HG02943 (cell line): Measurements from ENCODE around the gene MXRA5.
"Not testable (repeated sequence)": the region's sequence is repeated elsewhere in the genome, so short reads cannot be mapped to it uniquely, and the experiment has no call there.

Experiments
- ATAC-seq: cut with Tn5 transposase; IDR thresholded peaks from one replicate; pipeline ENCODE4 v1.9.1; 2021; ENCODE audit warnings: mild to moderate bottlenecking, low read depth, moderate library complexity; ENCODE audit not compliant: unreplicated experiment

The MXRA5 gene

DNA sequence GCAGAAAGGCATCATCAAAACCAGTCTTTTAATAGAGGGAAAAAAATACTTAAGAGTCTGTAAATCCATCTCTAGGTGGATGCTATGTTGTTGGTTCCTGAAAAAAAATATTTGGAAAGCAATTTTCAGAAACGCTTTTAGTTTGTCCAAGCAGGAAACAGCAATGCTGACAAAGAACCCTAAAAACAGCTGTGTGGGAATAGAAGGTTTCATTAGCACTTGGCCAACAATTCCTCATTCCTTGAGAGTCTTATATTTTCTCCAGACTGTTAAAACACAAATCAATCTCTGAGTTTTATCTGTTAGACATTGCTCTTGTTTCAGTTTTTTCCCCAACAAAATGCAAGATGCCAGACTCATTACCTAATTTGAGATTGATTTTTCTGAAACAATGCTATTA is 6.4 kb downstream of the MXRA5 start:
- no peak for ATAC-seq

DNA sequence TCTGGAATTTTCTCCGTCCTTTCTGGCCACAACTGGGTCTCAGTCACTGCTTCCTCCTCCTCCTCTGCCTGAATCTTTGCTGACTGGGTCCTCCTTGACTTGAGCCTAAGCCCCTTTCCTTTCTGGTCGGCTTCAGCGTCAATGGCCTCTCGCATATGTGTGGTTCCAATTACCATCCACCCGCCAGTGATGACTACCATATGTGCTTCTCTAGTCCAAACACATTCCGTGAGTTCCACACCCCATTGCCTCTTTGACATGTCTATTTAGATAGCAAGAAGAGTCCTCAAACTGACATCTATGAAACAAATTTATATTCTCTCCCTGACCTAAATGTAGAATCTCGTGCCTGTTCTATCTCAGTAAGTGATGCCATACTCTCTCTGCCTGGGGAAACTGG is 19.8 kb downstream of the MXRA5 start:
- ATAC-seq = no peak

DNA sequence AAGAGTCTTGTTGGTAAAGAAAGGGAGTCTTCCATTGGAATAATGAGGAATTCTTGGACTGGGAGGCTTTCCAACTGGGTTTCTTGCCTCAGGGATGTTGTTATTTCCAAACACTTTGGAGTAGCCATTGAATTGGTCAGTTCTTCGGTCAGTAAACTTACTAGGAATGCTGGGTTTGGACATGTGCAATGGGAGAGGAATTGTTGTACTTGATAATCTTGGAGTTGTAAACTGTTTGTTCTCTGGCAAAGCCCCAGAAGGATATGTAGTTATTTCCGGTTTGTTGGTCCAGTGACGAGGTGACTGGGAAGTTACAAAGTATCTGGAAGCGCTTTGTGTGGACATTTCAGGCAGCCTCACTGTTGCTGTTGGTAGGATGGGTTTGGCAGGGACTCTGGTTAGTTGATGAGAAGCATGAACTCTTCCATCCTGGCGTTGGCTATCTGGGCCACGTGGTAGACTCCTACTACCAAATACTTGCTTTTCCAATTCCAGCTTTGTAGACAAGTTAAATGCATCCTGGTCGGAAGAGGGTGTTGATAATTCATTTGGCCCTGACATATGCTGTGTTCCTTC is 25.9 kb downstream of the MXRA5 start:
- ATAC-seq = no peak

DNA sequence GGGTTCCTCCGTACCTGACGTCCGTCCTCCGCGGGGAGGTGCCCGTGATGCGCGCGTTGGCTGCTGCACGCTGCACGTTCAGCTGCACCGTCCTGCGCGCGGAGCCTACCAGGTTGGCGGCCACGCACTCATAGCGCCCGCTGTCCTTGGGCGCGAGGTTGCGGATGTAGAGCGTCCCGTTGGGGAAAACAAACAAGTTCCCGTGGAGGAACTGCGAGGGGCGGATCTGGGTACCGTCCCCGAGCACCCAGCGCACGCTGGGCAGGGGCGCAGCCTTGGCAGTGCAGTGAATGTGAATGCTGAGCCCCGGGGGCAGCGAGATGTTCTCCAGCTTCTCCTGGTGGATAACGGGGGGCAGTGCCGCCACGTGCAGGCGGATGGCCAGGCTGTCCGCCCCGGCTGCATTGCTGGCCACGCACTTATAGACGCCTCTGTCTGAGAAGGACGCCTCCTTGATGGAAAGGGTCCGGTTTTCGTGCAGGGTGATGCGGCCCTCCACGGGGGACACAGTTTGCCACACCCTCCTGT is 29.2 kb downstream of the MXRA5 start:
- no peak for ATAC-seq

DNA sequence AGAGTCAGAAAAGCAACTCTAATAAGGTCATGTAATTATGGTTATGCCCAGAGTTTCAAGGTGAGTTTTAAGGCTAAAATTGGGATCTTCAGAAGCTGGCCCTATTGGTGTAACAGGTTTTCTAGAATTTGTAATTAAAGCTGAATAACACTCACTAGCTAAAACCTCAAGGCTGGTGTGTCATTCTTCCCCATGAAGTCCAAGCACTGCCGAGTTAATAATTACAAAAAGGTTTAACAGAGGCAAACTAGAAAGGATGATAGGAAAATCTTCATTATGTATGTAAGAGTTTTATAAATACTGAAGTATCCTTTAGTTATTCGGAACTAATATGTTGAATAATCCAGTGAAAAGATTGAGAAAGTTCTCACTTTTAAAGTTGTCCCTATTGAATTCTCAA is 34.3 kb downstream of the MXRA5 start:
- no peak for ATAC-seq

DNA sequence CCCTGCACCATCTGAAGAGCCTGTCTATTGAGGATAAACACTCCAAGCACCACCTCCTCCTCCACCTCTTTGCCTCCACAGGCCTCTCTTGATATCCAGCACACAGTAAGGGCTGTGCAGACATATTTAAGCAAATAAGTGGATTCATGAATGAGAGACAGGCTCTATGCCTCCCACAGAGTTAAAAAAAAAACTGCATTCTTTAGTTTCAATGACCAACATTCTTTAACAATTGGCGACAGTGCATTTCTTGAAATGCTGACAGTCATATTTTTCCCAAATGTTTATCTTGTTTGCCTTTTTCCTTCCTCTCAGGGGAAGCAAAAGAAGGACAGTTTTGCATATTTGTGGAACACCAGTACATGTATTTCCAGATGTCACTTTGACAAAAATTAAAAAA is 38.6 kb downstream of the MXRA5 start:
- ATAC-seq = no peak

DNA sequence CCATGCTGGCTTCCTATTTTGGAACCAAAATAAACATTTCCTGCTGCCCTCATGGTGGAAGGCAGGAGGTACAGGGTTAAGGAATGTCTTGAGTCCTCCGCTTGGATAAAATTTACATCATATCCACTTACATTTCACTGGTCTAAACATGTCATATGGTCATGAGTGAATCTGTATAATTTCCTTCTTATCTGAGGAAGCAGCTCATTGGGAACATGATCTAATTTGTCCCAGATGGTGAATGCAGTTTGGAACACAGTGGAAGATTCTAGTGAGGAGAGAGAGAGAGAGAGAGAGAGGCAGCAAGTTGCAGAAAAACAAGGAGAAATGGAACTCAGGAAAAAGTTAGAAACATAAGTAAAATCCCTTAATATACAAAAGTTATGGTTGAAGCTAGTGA is 46.8 kb downstream of the MXRA5 start:
- no peak for ATAC-seq

DNA sequence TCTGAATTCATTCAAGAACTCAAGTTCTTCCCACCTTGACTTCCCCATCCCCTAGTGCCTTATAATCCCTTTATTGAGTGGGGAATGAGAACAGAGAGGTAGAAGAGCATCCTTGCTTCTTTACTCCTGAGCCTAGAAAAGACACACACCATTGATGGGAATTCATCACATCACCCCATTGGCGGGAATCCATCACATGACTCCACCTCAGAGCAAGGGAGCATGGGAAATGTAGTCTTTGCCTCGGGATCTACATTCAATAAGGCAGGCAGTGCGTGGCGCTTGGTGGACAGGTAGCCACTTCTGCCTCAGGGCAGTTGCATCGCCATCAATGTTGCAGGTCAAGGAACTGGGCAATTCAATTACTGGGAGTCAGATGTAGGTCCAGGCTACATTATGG is 50.7 kb downstream of the MXRA5 start:
- ATAC-seq = no peak

DNA sequence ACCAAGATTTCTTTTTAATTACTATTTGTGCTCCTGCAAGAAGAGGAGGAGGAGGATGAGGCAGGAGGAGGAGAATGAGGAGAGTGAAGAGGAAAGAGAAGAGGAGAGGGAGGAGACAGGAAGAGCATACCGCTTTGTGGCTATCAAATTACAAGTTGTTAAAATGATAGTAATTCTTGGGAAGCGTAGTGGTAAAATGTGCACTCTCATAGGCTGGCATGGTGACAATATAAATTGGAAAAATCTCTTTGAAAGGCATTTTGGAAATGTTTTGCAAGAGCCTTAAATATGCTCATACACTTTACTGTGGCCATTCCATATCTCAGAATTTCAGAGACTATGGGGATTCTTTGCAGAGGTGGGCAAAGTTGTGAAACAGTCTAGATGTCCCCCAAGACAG is 53.2 kb downstream of the MXRA5 start:
- no peak for ATAC-seq

DNA sequence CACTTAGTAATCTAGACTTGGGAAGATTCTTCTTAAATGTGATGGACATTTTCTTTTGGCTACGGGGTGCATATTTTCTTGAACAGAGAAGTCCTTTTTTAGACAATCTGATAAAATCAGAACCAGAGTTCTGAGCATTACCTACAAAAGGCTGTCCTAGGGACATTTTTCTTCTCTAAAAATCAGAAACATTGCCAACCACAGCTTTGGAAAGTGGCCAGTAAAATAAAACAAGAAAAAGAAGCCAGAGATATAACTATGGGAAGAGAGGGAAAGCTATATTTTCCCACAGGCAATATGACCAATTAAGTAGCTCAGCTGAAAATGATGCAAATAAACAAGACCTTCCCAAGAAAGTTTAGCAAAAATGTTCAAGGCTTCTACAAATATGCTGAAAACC is 55.9 kb downstream of the MXRA5 start:
- no peak for ATAC-seq

DNA sequence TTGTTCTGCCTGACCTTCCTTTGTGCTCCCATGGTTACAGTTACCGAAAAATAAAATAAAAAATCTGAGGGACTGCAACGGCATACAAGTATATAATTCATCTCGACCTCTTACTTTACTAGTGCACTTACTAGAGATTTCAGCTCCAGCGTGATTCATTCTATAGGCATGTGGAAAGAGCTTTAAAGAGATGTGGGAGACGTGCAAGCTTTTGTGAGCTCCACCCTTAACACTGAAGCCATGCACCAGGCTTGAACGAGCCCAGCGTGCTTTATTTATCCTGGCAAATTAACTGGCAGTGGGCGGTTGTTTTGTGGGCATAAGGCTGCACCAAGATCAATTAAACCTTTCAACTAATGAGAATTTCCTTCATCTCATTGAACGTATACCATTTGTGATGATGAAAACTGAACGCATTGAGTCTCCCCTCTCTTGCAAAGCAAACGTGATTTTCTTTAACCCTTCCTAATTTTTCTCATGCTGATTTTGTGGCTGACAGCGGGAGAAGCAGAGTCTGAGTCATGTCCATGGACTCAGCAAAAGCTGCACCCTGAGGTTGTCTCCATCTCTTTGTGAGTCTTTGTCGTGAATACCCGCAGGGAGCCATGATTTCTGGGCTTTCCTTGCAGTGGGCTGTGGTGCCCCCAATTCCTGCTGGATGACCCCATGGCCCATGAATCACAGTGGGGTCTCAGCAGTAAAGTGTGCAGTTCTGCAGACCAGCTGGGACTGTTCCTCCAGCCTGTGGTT is 60.1 kb downstream of the MXRA5 start:
- no peak for ATAC-seq

DNA sequence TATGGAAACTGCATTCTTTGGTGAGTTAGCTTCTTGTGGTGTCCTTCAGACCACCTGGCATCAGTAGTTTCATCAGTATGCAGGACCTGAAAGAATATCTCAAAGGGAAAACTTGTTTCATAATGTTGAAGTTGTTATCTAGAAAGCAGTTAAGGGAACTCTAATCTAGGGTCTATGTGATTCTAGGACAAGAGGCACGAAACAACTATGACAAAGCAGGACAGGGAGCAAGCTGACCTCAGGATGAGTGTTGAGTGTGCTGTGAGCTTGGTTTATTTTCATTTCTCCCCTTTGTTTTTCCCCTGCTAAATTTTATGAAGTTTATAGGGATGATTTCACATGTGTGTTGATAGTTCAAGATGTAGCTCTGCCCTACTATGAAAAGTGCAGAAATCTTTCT is 65.7 kb downstream of the MXRA5 start:
- ATAC-seq = no peak

DNA sequence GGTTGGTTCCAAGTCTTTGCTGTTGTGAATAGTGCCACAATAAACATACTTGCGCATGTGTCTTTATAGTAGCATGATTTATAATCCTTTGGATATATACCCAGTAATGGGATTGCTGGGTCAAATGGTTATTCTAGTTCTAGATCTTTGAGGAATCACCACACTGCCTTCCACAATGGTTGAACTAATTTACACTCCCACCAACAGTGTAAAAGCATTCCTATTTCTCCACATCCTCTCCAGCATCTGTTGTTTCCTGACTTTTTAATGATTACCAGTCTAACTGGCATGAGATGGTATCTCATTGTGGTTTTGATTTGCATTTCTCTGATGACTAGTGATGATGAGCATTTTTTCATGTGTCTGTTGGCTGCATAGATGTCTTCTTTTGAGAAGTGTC is 72.8 kb downstream of the MXRA5 start:
- not testable (repeated sequence) for ATAC-seq

DNA sequence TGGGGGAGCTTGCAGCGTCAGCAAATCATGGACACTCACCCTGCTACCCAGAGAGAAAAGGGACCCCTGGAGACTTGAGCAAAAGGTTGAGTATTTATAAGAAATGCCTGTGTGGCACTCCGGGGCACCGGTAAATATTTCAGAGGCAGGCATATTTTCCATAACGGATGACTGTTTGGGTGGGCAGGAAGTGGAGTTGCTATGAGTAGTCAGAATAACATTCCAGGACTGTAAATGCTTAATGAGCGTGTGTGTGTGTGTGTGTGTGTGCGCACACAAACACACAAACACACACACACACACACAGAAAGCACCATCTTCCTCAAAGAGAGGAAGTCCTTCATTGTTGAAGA is 74.6 kb downstream of the MXRA5 start:
- ATAC-seq = no peak

DNA sequence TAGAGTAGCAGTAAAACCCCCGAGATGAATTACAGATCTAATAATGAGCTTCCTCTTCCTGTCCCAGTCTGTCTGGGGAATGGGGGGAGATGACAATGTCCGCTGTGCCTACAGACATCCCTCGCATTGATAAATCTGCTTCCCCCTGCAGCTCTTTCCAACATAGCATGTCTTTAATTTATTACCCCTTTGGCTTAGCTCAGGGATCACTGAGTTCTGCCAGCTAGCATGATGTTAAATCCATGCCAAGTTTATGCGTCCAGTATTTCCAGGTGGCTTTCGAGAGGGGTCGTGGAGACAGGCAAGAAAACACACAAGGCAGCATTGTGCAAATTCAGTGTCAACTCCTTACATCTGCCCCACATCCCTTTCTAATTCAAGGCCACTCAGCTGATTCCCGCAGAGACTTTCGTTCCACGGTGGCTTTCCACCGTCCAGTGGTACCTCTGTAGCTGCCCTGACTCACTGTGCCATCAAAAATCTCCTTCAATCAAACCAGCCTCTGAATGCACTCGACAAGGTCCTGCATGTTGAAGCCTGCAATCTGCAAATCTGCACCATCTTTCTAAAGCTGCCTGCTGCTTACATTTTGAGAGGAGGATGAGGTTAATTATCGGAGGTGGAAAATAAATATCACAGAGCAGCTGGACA is 75.1 kb downstream of the MXRA5 start:
- no peak for ATAC-seq

DNA sequence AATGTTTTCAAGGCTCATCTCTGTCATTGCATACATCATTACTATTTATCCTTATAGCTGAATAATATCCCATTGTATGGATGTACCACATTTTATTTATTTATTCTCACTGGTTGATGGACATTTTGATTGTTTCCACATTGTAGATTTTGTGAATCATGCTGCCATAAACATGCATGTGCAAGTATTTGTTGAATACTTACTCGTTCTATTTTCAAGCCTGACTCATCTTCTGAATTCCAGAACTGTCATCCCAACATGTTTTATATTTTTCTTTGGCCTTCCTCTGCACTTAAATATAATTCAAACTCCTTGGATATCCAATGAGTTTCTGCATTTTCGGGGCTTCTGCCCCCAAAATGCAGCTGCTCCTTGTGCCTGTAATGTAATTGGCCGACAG is 77.6 kb downstream of the MXRA5 start:
- no peak for ATAC-seq

DNA sequence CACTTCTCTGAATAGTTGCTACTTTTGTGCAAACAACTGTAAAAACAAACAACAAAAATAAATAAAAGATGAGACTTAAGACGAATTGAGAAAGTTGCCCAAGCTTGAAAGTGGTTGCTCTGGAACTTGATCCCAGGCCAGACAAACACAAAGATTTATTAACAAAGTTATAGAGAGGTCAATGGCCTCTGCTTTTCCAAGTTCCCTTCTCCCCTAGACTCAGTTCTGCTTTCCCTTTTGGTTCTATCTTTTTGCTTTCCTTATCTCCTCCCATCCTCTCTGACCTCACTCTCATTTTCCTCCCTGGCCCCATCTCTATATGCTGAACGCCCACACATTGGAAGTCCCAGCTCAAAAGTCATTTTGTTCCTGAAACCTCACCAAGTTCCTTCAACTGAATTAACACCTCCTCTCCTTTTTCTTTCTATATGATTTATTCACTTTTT is 82.7 kb downstream of the MXRA5 start:
- no peak for ATAC-seq

DNA sequence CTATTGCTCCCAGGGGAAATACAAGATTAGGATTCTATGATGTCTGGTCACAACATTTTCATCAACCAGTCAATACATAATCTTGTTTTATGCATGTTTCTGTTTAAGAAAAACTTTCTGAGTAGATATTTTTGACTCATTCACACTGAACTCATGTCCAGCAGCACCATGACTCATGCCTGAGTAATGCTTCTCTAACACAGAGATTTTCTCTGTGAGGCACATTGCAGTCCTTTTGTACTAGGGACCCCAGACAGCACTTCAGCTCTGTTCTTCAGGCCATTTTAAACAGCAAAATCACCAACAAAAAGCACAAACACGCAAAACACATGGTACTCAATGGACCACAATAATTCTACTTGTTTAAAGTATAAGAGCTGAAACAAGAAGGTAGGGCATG is 83.6 kb downstream of the MXRA5 start:
- ATAC-seq = no peak
